NAMALWA (cell line): Measurements from ENCODE around the gene TMEM243.

Experiments
- DNase-seq: peaks from one replicate; pipeline ENCODE4 v3.0.0-alpha.2; 2015; ENCODE audit warnings: low spot score

Gene TMEM243

DNA sequence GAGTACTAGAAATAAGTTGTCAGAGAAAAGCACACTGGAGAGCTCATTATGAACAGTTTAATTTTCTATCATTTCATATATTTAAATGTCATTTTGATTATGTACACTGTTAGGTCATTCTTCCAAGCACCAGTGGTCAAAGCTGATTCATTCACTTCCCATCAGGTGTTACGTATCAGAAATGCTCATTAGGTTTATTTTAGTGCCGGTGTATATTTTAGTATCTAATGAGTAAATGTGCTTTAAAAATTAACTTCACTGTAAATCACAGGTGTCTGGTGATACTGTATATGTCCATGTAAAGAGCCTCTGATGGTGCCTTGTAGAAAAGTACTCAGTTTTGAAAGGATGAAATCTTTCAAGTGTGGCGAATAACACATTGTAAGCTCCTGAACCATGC, 63.7 kb downstream of the TMEM243 start:
- DNase-seq = peak; percentile 56

DNA sequence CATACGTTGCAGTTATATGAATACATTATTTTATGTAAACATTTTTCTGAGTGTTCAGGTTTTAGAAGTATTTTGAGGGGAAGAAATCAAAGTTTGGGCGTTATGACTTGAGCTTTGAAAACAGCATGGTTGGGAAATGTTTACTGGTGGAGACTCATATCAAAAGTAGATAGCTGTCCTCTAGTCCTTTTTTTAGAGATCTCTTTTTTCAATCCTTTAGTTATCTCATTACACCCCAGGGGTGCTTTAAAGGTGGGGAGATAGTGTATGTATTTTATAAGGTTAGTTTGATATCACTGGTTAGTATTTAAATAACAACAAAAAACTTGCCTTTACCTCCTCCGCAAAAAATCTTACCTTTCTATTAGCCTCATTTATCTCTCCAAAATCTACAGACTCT, 65.0 kb downstream of the TMEM243 start:
- no peak for DNase-seq

DNA sequence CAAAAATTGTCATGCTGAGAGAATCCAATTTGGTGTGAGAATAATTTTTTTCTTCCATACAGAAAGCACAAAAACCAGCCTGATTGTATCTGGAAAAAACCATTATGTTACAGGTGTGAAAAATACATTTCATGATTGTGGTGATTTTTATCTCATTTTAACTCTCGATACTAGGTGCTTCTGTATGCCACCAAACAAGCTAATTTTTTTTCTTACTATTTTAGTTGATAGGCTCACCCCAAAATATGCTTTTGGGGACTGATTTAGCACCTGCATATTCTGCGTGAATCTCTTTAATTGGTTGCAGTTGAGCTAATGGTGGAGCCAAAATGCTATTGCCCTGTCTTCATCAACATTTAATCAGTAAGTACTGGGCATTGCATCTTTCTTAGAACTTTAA, 65.4 kb downstream of the TMEM243 start:
- peak; percentile 53 for DNase-seq

DNA sequence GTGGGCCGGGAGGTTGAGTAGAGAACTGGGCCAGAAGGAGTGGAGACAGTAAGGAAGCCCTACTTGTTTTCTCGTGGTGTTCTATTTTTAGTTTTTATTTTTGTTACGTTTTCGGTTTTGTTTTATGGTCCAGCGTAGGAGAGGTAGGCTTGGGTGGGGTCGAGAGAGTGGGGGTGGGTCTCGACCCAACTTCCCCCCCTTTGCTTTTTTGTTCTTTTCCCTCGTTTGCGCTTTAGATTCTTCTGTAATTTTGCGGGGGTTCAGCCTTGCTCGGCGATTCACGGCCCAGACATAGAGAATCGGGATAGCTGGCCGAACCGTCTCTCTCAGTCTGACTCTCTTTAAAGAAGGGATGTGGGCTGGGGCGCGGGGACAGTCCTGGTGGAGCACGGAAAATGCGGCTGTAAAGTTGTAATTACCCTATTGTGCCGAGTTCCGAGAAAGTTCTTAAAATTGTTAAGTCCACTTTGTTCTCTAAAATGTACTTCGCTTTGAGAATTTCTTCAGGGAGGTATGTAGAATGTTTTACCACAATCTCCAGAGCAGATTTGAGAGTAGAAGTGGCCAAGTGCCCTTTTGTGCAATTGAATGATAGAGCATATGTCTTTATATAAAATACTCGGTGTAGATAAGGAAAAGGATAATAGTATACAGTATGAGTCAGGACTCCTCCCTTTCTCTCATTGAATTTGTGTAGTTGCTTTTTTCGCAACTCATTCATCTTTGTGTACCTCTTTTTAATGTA, 66.5 kb downstream of the TMEM243 start:
- peak; percentile 66 for DNase-seq

DNA sequence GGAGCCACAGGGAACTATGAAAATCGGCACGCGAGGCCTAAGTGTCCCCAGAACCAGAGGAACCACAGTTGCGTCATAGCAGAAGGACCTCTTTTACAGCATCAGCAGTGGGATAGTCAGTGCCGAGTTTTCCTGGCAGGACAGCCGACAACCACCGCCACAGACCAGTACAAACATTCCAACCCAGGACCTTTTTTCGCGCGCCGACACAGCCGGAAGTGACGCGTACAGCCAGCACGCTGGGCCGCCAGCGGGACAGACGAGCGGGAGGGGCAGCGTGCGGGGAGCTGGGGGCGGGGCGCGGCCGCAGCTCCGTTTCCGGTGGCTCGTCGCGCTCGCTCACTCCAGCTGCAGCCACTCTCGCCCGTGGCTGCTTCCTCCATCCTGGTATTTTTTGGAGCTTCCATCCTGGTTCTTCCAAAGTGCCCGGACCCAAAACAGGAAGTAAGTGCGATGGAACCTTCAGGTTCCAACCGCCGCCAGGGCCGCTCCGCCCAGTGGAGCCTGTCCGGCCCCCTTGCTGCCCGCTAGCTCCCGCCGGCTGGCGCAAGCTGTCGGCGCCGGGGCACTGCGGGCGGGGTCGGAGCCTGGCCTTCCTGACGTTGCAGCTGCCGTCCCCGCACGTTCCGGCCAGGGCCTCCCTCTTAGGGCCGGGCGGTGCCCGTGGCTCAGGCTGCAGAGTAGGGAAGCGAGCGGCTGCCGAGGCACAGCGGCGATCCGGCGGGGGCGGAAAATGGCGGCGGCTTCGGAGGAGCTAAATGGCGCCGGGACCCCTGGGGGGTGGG, 67.2 kb downstream of the TMEM243 start, which contains the start of gene DMTF1:
TSS of gene DMTF1 (plus strand) at position 342 of the 785 bp plus-strand sequence. CDS start 12,489 bp downstream, outside the sequence.
- peak; percentile 96 for DNase-seq

DNA sequence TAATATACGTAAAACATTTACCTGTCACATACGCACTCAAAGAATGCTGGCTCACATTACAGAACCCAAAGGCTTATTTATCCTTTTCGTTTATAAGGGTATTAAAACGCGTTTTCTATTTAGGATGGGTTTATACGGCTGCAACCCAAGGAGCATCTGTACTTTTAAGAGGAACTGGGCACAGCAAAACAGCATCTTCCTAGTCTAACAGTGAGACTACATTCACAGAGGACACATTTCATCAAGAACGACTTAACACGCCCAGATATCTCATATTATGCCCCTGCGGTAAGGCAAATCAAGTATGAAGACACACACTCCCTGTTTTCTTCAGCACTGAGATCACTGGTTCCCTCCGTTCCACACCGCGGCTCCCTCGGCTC, 67.8 kb downstream of the TMEM243 start:
- DNase-seq = no peak

DNA sequence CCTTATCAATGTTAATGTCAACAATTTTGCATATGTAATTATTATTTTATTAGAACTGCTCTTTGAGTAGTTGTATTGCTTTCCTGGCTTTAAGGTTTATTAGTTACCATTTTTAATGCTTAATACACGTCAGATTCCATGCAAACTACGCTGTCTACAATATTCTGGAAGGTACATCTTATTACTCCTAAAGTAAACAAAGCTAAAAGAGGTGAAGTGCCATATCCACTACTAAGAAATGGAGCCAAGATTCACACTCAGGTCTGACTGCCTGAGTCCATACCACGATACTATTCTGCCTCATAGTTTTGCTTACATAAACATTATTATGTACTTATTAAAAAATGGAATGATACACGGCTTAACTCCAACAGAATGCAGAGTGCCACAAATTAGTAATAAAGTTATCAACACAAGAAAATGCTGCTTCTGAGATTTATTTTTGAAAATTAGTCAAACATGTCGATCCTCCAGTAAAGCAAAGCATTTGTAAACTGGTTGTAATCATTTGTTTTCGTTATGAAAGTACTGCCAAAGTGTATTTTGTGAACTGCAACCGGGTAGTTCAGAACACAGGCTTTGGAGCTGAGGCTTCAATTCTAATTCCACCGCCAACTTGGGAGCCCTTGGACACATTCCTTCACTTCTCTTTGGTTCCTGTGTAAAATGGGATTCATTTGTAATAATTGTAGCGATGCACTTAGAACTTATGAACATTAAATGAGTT, 68.4 kb downstream of the TMEM243 start:
- no peak for DNase-seq

DNA sequence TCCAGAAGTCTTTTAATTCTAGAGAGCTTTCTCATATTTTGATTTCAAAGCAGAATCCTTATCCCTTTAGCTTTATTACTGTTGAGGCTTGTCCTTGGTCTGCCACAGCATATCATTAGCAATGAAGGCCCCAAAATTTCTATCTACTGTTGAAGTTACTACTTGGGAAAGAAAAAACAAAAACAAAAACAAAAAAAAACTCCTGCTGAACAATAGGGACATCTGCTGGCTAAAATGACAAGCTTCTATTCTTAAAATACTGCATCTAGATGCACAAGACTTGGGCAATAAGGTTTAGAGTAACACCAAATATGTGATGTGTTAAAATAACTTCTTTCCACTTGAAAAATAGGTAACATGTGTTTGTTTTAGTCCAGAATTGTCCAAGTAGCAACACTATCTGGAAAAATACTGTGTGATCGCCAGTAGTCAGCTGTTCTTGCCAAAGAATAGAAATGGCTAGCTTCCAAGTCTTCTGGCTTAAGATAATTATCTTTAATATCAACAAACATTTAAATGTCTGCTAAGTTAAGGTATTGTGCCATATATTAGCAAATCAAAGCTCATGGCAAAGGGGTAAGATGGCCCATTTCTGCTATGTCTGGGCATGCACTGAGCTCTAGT, 71.1 kb downstream of the TMEM243 start:
- peak; percentile 73 for DNase-seq

DNA sequence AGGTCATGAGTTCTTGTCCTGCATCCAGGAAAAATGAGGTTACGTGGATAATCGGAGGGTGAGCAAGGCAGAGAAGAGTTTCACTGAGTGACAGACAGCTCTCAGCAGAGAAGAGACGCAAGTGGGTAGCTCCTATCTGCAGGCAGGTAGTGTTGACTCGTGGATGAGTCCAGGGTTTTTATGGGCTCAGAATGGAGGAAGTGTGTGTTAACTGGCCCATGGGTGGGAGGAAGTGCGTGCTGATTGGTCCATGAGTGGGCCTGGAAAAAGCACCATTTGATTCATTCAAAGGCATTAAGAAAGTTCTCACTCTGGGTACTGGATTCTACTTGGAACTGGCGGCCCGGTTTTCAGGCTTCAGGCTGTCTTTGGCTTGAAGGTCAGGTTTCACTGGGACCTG, 72.0 kb downstream of the TMEM243 start:
- DNase-seq = no peak

DNA sequence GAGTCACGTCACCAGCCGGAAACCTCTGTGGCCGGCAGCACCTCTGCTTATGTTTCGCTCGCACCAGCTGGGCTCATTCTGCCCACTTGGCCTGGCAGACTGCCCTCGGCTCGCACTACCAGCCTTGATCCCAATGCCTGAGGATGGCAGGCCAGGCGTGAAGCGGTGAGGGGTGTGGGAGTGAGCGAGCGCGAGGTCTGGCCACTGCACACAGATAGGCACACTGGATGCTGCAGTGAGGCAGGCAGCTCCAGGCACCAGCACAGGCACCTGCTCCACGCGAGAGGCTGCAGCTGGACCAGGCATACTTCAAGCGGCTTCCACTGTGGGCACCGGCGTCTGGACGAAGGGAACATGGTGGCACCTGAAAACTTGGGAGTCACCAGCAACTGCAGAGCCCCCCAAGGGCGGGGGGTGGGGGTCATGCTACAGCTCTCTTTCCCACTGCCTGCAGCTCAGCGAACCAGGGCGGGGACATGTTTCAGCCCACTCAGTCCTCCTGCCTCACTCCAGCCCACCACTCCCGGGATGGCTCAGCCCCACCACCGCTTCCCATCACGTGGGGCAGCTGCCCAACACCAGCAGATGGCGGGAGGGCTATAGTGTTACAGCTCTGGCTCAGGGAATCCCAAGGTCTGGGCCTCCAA, 72.7 kb downstream of the TMEM243 start:
- no peak for DNase-seq
